Neural progenitor cell (in vitro differentiated cells): ENCODE results near the gene IRS1. TPM values are rescaled to one million over a fixed set of nuclear protein-coding genes. Genes with fewer than 3 reads are reported as not detected.

ENCODE experiments used
- DNase-seq: peaks from one replicate; pipeline ENCODE4 v3.0.0-alpha.2; 2016; ENCODE audit warnings: low spot score
- H2AFZ ChIP-seq: fragments of 200-600 bp; sonication (generic); replicated peaks from 2 replicates; pipeline ENCODE4 v1.6.1; 2016; ENCODE audit warnings: antibody characterized with exemption
- H3F3A ChIP-seq: fragments of 200-600 bp; sonication (generic); 2 replicates; pipeline ENCODE4 v1.6.1; 2016; ENCODE audit warnings: antibody characterized with exemption, low read depth
- H3K27ac ChIP-seq: fragments of 200-600 bp; sonication (generic); 2 replicates; pipeline ENCODE4 v1.5.1; 2016; ENCODE audit warnings: mild to moderate bottlenecking
- H3K27me3 ChIP-seq: fragments of 200-600 bp; sonication (generic); 2 replicates; pipeline ENCODE4 v1.6.1; 2016; ENCODE audit warnings: mild to moderate bottlenecking, moderate library complexity
- H3K36me3 ChIP-seq: fragments of 200-600 bp; sonication (generic); 2 replicates; pipeline ENCODE4 v1.5.1; 2016
- H3K4me1 ChIP-seq: fragments of 200-600 bp; sonication (generic); 2 replicates; pipeline ENCODE4 v1.6.1; 2016; ENCODE audit warnings: mixed run types
- H3K4me2 ChIP-seq: fragments of 200-600 bp; sonication (generic); 2 replicates; pipeline ENCODE4 v1.6.1; 2016
- H3K4me3 ChIP-seq: fragments of 200-600 bp; sonication (generic); 2 replicates; pipeline ENCODE4 v1.5.1; 2016
- H3K79me2 ChIP-seq: fragments of 200-600 bp; sonication (generic); 2 replicates; pipeline ENCODE4 v1.6.1; 2016; ENCODE audit warnings: low read depth
- H3K9ac ChIP-seq: fragments of 200-600 bp; sonication (generic); 2 replicates; pipeline ENCODE4 v1.6.1; 2016
- H3K9me3 ChIP-seq: fragments of 200-600 bp; sonication (generic); 2 replicates; pipeline ENCODE4 v1.5.1; 2016; ENCODE audit warnings: low read depth
- H4K20me1 ChIP-seq: fragments of 200-600 bp; sonication (generic); 2 replicates; pipeline ENCODE4 v1.6.1; 2016; ENCODE audit warnings: low read depth
- H3K27ac Mint-ChIP-seq: 3 replicates; pipeline ENCODE4 v1.8.0; 2021; ENCODE audit warnings: mixed read lengths
- H3K27me3 Mint-ChIP-seq: 2 replicates; pipeline ENCODE4 v1.8.0; 2022; ENCODE audit warnings: low read depth, mild to moderate bottlenecking, inconsistent platforms, moderate library complexity, mixed read lengths; ENCODE audit not compliant: insufficient read depth
- H3K36me3 Mint-ChIP-seq: 3 replicates; pipeline ENCODE4 v1.8.0; 2021; ENCODE audit warnings: mixed read lengths
- H3K4me1 Mint-ChIP-seq: 3 replicates; pipeline ENCODE4 v1.8.0; 2021; ENCODE audit warnings: mixed read lengths
- H3K4me3 Mint-ChIP-seq: 3 replicates; pipeline ENCODE4 v1.8.0; 2021; ENCODE audit warnings: mild to moderate bottlenecking, moderate library complexity, mixed read lengths
- H3K9me3 Mint-ChIP-seq: 3 replicates; pipeline ENCODE4 v1.8.0; 2020; ENCODE audit warnings: mixed read lengths
- EZH2 ChIP-seq: fragments of 200-600 bp; sonication (generic); IDR thresholded peaks from 2 replicates; pipeline ENCODE4 v1.6.1; 2017; ENCODE audit warnings: antibody characterized with exemption, mild to moderate bottlenecking, moderate library complexity
- EZH2phosphoT487 ChIP-seq: fragments of 200-600 bp; sonication (generic); IDR thresholded peaks from 2 replicates; pipeline ENCODE4 v1.6.1; 2017; ENCODE audit warnings: antibody characterized with exemption
- total RNA-seq: library from RNA; depleted of rRNA; stranded (reverse); fragments of >200 nt; gene quantifications from 2 replicates; pipeline ENCODE4 v1.2.3, GENCODE V29; 2015; ENCODE audit warnings: low replicate concordance
- TF ChIP-seq, protein P1 (sequence below): fragments of 200-600 bp; sonication (generic); IDR thresholded peaks from 2 replicates; pipeline ENCODE4 v1.5.1; 2017; ENCODE audit warnings: antibody characterized with exemption, mild to moderate bottlenecking

Gene IRS1
- total RNA-seq, 1 donor from 2014 or later, result 8.4 TPM

DNA sequence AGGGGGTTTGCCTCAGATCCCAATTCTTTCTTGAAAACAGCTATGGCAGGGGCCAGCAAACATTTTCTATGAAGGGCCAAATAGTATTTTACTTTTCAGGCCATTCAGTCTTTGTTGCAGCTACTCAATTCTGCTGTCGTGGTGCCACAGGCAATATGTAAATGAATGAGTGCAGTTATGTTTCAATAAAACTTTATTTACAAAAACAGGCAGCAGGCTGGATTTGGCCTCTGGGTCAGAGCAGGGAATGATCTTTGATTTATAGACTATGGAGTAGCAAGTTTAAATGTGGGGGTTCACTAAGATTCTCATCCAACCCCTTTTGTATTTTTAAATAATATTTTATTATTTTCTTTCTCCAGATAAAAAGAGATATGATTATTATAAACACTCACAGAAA, 72.4 kb downstream of the IRS1 start:
- no peaks in the 10 kb centered on the region for H4K20me1 ChIP-seq
- no peak overlapping the region for H3K4me3 Mint-ChIP-seq
- H3K79me2 ChIP-seq, result no peaks in the 10 kb centered on the region
- no peak overlapping the region for H3K4me3 ChIP-seq
- peaks cover 28% of the 10 kb centered on the region for H3K4me1 Mint-ChIP-seq
- H3K9me3 Mint-ChIP-seq, result no peaks in the 10 kb centered on the region
- TF ChIP-seq EZH2 (no peak), EZH2phosphoT487 (no peak)
- TF ChIP-seq, protein P1, sequence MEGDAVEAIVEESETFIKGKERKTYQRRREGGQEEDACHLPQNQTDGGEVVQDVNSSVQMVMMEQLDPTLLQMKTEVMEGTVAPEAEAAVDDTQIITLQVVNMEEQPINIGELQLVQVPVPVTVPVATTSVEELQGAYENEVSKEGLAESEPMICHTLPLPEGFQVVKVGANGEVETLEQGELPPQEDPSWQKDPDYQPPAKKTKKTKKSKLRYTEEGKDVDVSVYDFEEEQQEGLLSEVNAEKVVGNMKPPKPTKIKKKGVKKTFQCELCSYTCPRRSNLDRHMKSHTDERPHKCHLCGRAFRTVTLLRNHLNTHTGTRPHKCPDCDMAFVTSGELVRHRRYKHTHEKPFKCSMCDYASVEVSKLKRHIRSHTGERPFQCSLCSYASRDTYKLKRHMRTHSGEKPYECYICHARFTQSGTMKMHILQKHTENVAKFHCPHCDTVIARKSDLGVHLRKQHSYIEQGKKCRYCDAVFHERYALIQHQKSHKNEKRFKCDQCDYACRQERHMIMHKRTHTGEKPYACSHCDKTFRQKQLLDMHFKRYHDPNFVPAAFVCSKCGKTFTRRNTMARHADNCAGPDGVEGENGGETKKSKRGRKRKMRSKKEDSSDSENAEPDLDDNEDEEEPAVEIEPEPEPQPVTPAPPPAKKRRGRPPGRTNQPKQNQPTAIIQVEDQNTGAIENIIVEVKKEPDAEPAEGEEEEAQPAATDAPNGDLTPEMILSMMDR, result no peak
- no peaks in the 10 kb centered on the region for H3K36me3 ChIP-seq
- H3K9ac ChIP-seq, result no peak overlapping the region
- no peaks in the 10 kb centered on the region for H3K27me3 Mint-ChIP-seq
- H2AFZ ChIP-seq, result no peak overlapping the region
- H3K36me3 Mint-ChIP-seq, result peaks cover 4% of the 10 kb centered on the region
- no peak overlapping the region for H3K4me2 ChIP-seq
- no peaks in the 10 kb centered on the region for H3F3A ChIP-seq
- no peak for DNase-seq
- no peak overlapping the region for H3K27ac Mint-ChIP-seq
- H3K27ac ChIP-seq, result no peak overlapping the region
- no peaks in the 10 kb centered on the region for H3K9me3 ChIP-seq
- no peaks in the 10 kb centered on the region for H3K27me3 ChIP-seq
- peaks cover 4% of the 10 kb centered on the region for H3K4me1 ChIP-seq

DNA sequence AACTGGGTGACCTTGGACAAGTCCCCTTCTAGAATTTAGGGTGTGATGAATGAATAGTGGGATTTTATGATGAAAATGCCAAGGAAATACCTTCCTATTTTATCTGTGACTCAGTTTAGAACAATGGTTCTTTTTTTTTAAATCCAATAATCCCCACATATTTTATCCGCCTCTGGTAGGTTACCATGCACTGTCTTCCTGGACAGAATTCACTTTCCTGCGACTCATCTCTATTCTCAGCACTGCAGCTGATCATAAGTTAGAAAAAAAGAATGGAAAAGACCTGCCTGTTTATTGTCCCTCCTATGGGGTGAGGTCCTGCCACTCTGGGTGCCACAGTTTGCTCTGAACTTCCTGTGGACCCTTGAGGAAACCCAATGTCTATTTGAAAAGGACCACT, 73.1 kb downstream of the IRS1 start:
- no peaks in the 10 kb centered on the region for H3K27me3 Mint-ChIP-seq
- H3K79me2 ChIP-seq, result no peaks in the 10 kb centered on the region
- peaks cover 4% of the 10 kb centered on the region for H3K4me1 ChIP-seq
- H3K27me3 ChIP-seq, result no peaks in the 10 kb centered on the region
- H3K9ac ChIP-seq, result no peak overlapping the region
- H3K9me3 ChIP-seq, result no peaks in the 10 kb centered on the region
- no peak overlapping the region for H2AFZ ChIP-seq
- no peaks in the 10 kb centered on the region for H3K36me3 ChIP-seq
- peaks cover 28% of the 10 kb centered on the region for H3K4me1 Mint-ChIP-seq
- no peak overlapping the region for H3K4me3 ChIP-seq
- no peak overlapping the region for H3K4me2 ChIP-seq
- H3K4me3 Mint-ChIP-seq, result no peak overlapping the region
- no peaks in the 10 kb centered on the region for H3K9me3 Mint-ChIP-seq
- H3F3A ChIP-seq, result no peaks in the 10 kb centered on the region
- no peak for DNase-seq
- peaks cover 4% of the 10 kb centered on the region for H3K36me3 Mint-ChIP-seq
- no peaks in the 10 kb centered on the region for H4K20me1 ChIP-seq
- peak overlapping the region; percentile 31 for H3K27ac Mint-ChIP-seq
- H3K27ac ChIP-seq, result no peak overlapping the region
- TF ChIP-seq EZH2phosphoT487 (no peak), EZH2 (no peak)
- TF ChIP-seq, protein P1, result no peak

DNA sequence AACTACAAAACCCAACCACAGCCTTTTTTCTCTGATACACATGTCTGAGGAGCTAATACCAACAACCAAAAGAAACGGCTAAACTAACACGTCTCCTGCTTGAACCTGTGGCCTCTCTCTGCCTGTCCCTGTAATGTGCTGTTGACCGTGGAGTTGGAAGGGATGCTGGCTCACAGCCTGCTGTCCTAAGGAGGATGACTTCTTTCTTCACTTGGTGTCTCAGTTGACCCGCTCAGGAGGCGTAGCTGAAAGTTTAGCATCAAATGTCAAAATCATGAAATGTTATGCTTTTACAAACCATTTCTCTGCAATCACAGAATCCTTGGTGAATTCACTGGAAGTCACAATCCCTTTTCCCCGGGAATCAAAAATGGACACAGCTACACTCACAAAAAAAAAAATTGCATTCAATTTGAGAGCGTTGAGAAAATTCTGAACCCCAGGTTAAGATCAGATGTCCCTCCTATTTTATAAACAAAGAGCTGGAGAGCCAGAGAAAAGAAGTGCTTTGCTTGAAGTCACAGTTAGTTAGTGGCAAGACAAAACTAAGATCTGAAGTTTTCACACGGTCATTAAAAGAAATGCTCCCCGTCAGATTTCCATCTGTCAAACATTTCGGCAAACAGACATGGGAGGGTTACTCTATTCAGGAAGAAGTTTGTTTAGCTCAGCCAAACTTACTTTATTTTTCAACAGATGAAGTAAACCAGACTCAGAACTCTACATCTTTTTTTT, 74.3 kb downstream of the IRS1 start:
- H3K4me3 Mint-ChIP-seq, result no peak overlapping the region
- H2AFZ ChIP-seq, result no peak overlapping the region
- H3K27me3 Mint-ChIP-seq, result no peaks in the 10 kb centered on the region

More for the DNA sequence above, 74.3 kb downstream of the IRS1 start:
- TF ChIP-seq EZH2phosphoT487, result no peak
- TF ChIP-seq, protein P1, result no peak
- TF ChIP-seq EZH2, result no peak
- H3K27ac ChIP-seq, result no peak overlapping the region
- no peaks in the 10 kb centered on the region for H3K79me2 ChIP-seq
- no peaks in the 10 kb centered on the region for H3K27me3 ChIP-seq
- Mint-ChIP-seq H3K4me1 (peaks cover 33% of the 10 kb centered on the region), H3K36me3 (no peaks in the 10 kb centered on the region), H3K27ac (peak overlapping the region; percentile 42), H3K9me3 (no peaks in the 10 kb centered on the region)
- no peaks in the 10 kb centered on the region for H3K9me3 ChIP-seq
- no peak overlapping the region for H3K4me3 ChIP-seq
- no peak overlapping the region for H3K9ac ChIP-seq
- H3F3A ChIP-seq, result no peaks in the 10 kb centered on the region
- no peaks in the 10 kb centered on the region for H4K20me1 ChIP-seq
- H3K36me3 ChIP-seq, result no peaks in the 10 kb centered on the region
- no peak for DNase-seq
- peaks cover 4% of the 10 kb centered on the region for H3K4me1 ChIP-seq
- H3K4me2 ChIP-seq, result no peak overlapping the region
